HCT116 (cell line): ENCODE data around the gene BCL11B.

Source experiments
- CTCF ChIP-seq, 3 experiments: fragments of 200-600 bp in 1 of 3; sonication (generic) in 1 of 3; IDR thresholded peaks in 2 of 3; conservative IDR thresholded peaks in 1 of 3; 2 replicates each; pipeline ENCODE4 v1.5.1; 2012 to 2017; ENCODE audit warnings: low read depth in 2 of 3, low read length in 2 of 3, antibody characterized with exemption in 1 of 3, borderline replicate concordance in 1 of 3, control low read depth in 1 of 3, mild to moderate bottlenecking in 1 of 3, mixed read lengths in 1 of 3, mixed run types in 1 of 3, moderate library complexity in 1 of 3; ENCODE audit not compliant: insufficient read depth in 1 of 3
- EZH2 ChIP-seq: fragments of 200-600 bp; sonication (generic); IDR thresholded peaks from 2 replicates; pipeline ENCODE4 v1.6.1; 2017; ENCODE audit warnings: antibody characterized with exemption, mixed run types
- FOSL1 ChIP-seq: IDR thresholded peaks from 2 replicates; pipeline ENCODE4 v1.6.1; 2012; ENCODE audit warnings: low read depth
- MAX ChIP-seq: IDR thresholded peaks from 2 replicates; pipeline ENCODE4 v1.6.1; 2012
- SIN3A ChIP-seq: IDR thresholded peaks from 2 replicates; pipeline ENCODE4 v1.6.1; 2012; ENCODE audit warnings: low read depth
- TCF7L2 ChIP-seq: IDR thresholded peaks from 2 replicates; pipeline ENCODE4 v1.7.0; 2011; ENCODE audit warnings: borderline replicate concordance, inconsistent platforms; ENCODE audit not compliant: insufficient read depth, insufficient read length; ENCODE audit errors: extremely low read depth

DNA sequence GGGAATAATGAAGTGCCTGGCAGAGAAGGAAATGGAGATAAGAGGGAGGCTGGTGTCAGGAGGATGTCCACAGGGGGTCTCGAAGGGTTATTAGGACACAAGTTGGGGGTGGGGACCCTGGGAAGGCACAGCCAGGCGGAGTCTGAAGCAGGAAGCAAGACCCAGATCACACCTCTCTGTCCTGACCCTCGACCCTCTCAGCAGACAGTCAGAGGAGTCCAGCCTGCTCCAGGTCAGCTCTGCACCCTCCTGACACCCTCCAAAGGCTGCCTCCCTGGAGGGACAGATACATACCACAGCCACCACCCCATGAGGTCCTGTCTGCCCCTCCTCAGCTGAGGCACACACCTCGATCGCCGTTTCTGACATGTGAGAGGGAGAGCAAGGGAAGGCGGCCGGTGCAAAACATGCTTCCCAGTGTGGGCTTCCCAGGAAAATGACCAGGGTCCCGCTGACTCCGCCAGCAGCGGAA, 9.0 kb downstream of the BCL11B start:
- TF ChIP-seq CTCF (IDR thresholded peaks at IDR 0.05 in 2 of 3, conservative IDR thresholded peaks at IDR 0.05 in 1 of 3; ENCODE audit: borderline replicate concordance in 1 of 3, insufficient read depth in 1 of 3, low read depth in 2 of 3, low read length in 2 of 3) (no peak), TCF7L2 (no peak), FOSL1 (no peak), SIN3A (no peak), MAX (no peak), EZH2 (no peak)
